SKM-1 treated with dmso at 0.1 percent for 144 hours (cell line): ENCODE measurements around the gene CNTFR.
"Not testable (repeated sequence)": the region's sequence is repeated elsewhere in the genome, so short reads cannot be mapped to it uniquely, and the experiment has no call there.

Experiments
- DNase-seq: peaks from one replicate; lab custom pipeline; 2025; ENCODE audit not compliant: unreplicated experiment; lab: John Stamatoyannopoulos, UW

Gene CNTFR

GRCh38 chr9:34589636-34590380 lies at the start of gene CNTFR:
TSS of gene CNTFR (minus strand) at chr9:34589724. CDS start at chr9:34568981, 20,743 bp downstream.
- DNase-seq = no peak

- not testable (repeated sequence) for DNase-seq
These were observed 49.8 kb upstream of the CNTFR start for GRCh38 chr9:34639322-34639721.

- no peak for DNase-seq
These were observed 48.6 kb upstream of the CNTFR start for GRCh38 chr9:34638138-34638445.

GRCh38 chr9:34637356-34638137 lies 48.0 kb upstream of the CNTFR start, which contains the start of gene SIGMAR1:
TSS of gene SIGMAR1 (minus strand) at chr9:34637787. CDS start at chr9:34637697, 90 bp downstream.
- peak; percentile 86 for DNase-seq

- no peak for DNase-seq
These were observed 47.3 kb upstream of the CNTFR start for GRCh38 chr9:34636791-34637355.

GRCh38 chr9:34635556-34635955 lies 46.0 kb upstream of the CNTFR start:
- no peak for DNase-seq

GRCh38 chr9:34634551-34635248 lies 45.2 kb upstream of the CNTFR start:
- no peak for DNase-seq

GRCh38 chr9:34633851-34634550 lies 44.5 kb upstream of the CNTFR start:
- DNase-seq = peak; percentile 70

GRCh38 chr9:34633166-34633565 lies 43.6 kb upstream of the CNTFR start:
- DNase-seq = no peak

GRCh38 chr9:34630402-34631154 lies 41.1 kb upstream of the CNTFR start:
- DNase-seq = no peak

GRCh38 chr9:34629491-34629808 lies 39.9 kb upstream of the CNTFR start:
- DNase-seq = no peak

GRCh38 chr9:34628656-34629490 lies 39.3 kb upstream of the CNTFR start, which contains the start of gene ARID3C:
TSS of gene ARID3C (minus strand) at chr9:34629066. CDS start at chr9:34628014, 1,052 bp downstream.
- no peak for DNase-seq

GRCh38 chr9:34627716-34628655 lies 38.5 kb upstream of the CNTFR start:
- DNase-seq = no peak

GRCh38 chr9:34625186-34625486 lies 35.6 kb upstream of the CNTFR start:
- DNase-seq = no peak

GRCh38 chr9:34624475-34625185 lies 35.1 kb upstream of the CNTFR start:
- DNase-seq = no peak

- DNase-seq = no peak
These were observed 34.1 kb upstream of the CNTFR start for GRCh38 chr9:34623374-34624235.
